H1 (cell line): ENCODE data around the gene NPAS4. TPM values are rescaled to one million over a fixed set of nuclear protein-coding genes. Genes with fewer than 3 reads are reported as not detected.

Source experiments
- CTCF ChIA-PET: fragments of 300-600 bp; sonication (Branson Sonifier 250); formaldehyde crosslinking; loops from one replicate; lab custom pipeline; 2021; ENCODE audit not compliant: partially characterized antibody; lab: Charles Lee
- POLR2A ChIA-PET: fragments of 300-600 bp; sonication (Branson Sonifier 250); formaldehyde crosslinking; loops from one replicate; lab custom pipeline; 2021; ENCODE audit warnings: inconsistent platforms; ENCODE audit not compliant: partially characterized antibody; lab: Charles Lee
- DNase-seq, 2 experiments: peaks; one replicate each; pipeline versions ENCODE4 v3.0.0 to v3.0.0-alpha.2; 2010 to 2022; ENCODE audit warnings: low spot score in 2 of 2, low read depth in 1 of 2, mixed read lengths in 1 of 2
- FAIRE-seq: peaks from 2 replicates; lab custom pipeline; 2011; peaks lifted over from hg19 to GRCh38; lab: Jason Lieb, UNC
- H2AFZ ChIP-seq: 2 replicates; pipeline ENCODE4 v1.8.1; 2012; ENCODE audit warnings: low read length, inconsistent platforms
- H2AK5ac ChIP-seq: 2 replicates; pipeline ENCODE4 v1.6.1; 2013; ENCODE audit warnings: low read depth, low read length
- H2BK120ac ChIP-seq: replicated peaks from 2 replicates; pipeline ENCODE3; 2013; ENCODE audit warnings: low read depth, low read length, inconsistent platforms
- H2BK12ac ChIP-seq: 2 replicates; pipeline ENCODE4 v1.6.1; 2013; ENCODE audit warnings: low read depth, low read length
- H2BK15ac ChIP-seq: 2 replicates; pipeline ENCODE4 v1.6.1; 2013; ENCODE audit warnings: low read length
- H2BK20ac ChIP-seq: 2 replicates; pipeline ENCODE4 v1.6.1; 2013; ENCODE audit warnings: low read length
- H2BK5ac ChIP-seq: 2 replicates; pipeline ENCODE4 v1.6.1; 2013; ENCODE audit warnings: low read depth, low read length
- H3K14ac ChIP-seq: 2 replicates; pipeline ENCODE4 v1.6.1; 2013; ENCODE audit warnings: inconsistent platforms; ENCODE audit not compliant: insufficient read length
- H3K18ac ChIP-seq: 2 replicates; pipeline ENCODE4 v1.6.1; 2013; ENCODE audit warnings: low read length; ENCODE audit errors: extremely low read depth
- H3K23ac ChIP-seq: 2 replicates; pipeline ENCODE4 v1.6.1; 2013; ENCODE audit warnings: inconsistent platforms; ENCODE audit not compliant: insufficient read length
- H3K23me2 ChIP-seq: 2 replicates; pipeline ENCODE4 v1.6.1; 2013; ENCODE audit warnings: low read depth, low read length
- H3K27ac ChIP-seq: 2 replicates; pipeline ENCODE4 v1.6.1; 2011; ENCODE audit warnings: low read depth, low read length, inconsistent platforms
- H3K27me3 ChIP-seq, 4 experiments: replicated peaks in 1 of 4; 1 replicate in 1 of 4; 2 replicates in 3 of 4; pipeline versions ENCODE4 v1.6.1 to v1.8.1; 2011 to 2013; ENCODE audit warnings: low read length in 3 of 4, mild to moderate bottlenecking in 3 of 4, inconsistent platforms in 2 of 4, mixed read lengths in 2 of 4, moderate library complexity in 1 of 4; ENCODE audit not compliant: control insufficient read depth in 3 of 4, insufficient read depth in 3 of 4; ENCODE audit errors: extremely low read depth in 1 of 4
- H3K36me3 ChIP-seq, 4 experiments: 2 replicates each; pipeline versions ENCODE4 v1.6.1 to v1.8.1; 2011 to 2013; ENCODE audit warnings: mild to moderate bottlenecking in 4 of 4, low read length in 3 of 4, moderate library complexity in 2 of 4, control low read depth in 1 of 4, inconsistent platforms in 1 of 4; ENCODE audit not compliant: insufficient read depth in 4 of 4, control insufficient read depth in 2 of 4
- H3K4ac ChIP-seq: replicated peaks from 2 replicates; pipeline ENCODE3; 2013; ENCODE audit warnings: low read length, low read depth, mixed read lengths, inconsistent platforms; ENCODE audit not compliant: insufficient read length
- H3K4me1 ChIP-seq, 4 experiments: replicated peaks in 1 of 4; 1 replicate in 1 of 4; 2 replicates in 3 of 4; pipeline versions ENCODE4 v1.6.1 to v1.8.1; 2011 to 2013; ENCODE audit warnings: low read length in 3 of 4, inconsistent platforms in 2 of 4, mixed read lengths in 1 of 4; ENCODE audit not compliant: insufficient read depth in 4 of 4, control insufficient read depth in 3 of 4
- H3K4me2 ChIP-seq, 2 experiments: 2 replicates each; pipeline versions ENCODE4 v1.6.1 to v1.8.1; 2011 to 2013; ENCODE audit warnings: low read depth in 2 of 2, low read length in 2 of 2, control low read depth in 1 of 2, inconsistent platforms in 1 of 2, mild to moderate bottlenecking in 1 of 2; ENCODE audit not compliant: insufficient read depth in 1 of 2
- H3K4me3 ChIP-seq, 4 experiments: fragments of 200-600, 300-600 bp in 1 of 4; sonication (generic), shearing (Covaris generic), sonication (Bioruptor Twin) in 1 of 4; 2 replicates each; pipeline versions ENCODE4 v1.5.1 to v1.8.1; 2011 to 2016; ENCODE audit warnings: low read length in 4 of 4, low read depth in 3 of 4, control low read depth in 2 of 4, inconsistent platforms in 2 of 4, mild to moderate bottlenecking in 2 of 4, mixed read lengths in 1 of 4, moderate library complexity in 1 of 4; ENCODE audit not compliant: insufficient read depth in 2 of 4; ENCODE audit errors: extremely low read depth in 1 of 4
- H3K56ac ChIP-seq: replicated peaks from 2 replicates; pipeline ENCODE3; 2013; ENCODE audit warnings: low read depth, mild to moderate bottlenecking, mixed read lengths, low read length, inconsistent platforms; ENCODE audit not compliant: insufficient read length
- H3K79me1 ChIP-seq: 2 replicates; pipeline ENCODE4 v1.6.1; 2013; ENCODE audit warnings: low read depth, low read length, control low read depth
- H3K79me2 ChIP-seq, 2 experiments: 2 replicates each; pipeline versions ENCODE4 v1.6.1 to v1.8.1; 2012 to 2013; ENCODE audit warnings: low read length in 2 of 2, mild to moderate bottlenecking in 2 of 2, inconsistent platforms in 1 of 2; ENCODE audit not compliant: insufficient read depth in 2 of 2, control insufficient read depth in 1 of 2
- H3K9ac ChIP-seq, 4 experiments: replicated peaks in 1 of 4; 1 replicate in 1 of 4; 2 replicates in 3 of 4; pipeline versions ENCODE4 v1.6.1 to v1.8.1; 2011 to 2013; ENCODE audit warnings: low read depth in 3 of 4, low read length in 3 of 4, control low read depth in 2 of 4, mild to moderate bottlenecking in 2 of 4, moderate library complexity in 2 of 4, inconsistent platforms in 1 of 4; ENCODE audit errors: extremely low read depth in 1 of 4
- H3K9me3 ChIP-seq, 2 experiments: 2 replicates each; pipeline versions ENCODE4 v1.6.1 to v1.8.1; 2012 to 2013; ENCODE audit warnings: mild to moderate bottlenecking in 2 of 2, moderate library complexity in 2 of 2, control low read depth in 1 of 2, inconsistent platforms in 1 of 2, low read depth in 1 of 2, low read length in 1 of 2, mixed read lengths in 1 of 2; ENCODE audit not compliant: insufficient read depth in 2 of 2
- H4K20me1 ChIP-seq, 2 experiments: replicated peaks in 1 of 2; 2 replicates each; pipeline versions ENCODE3 to v1.8.1; 2011 to 2013; ENCODE audit warnings: inconsistent platforms in 2 of 2, low read length in 2 of 2, mild to moderate bottlenecking in 1 of 2; ENCODE audit not compliant: insufficient read depth in 2 of 2, control insufficient read depth in 1 of 2
- H4K5ac ChIP-seq: 2 replicates; pipeline ENCODE4 v1.6.1; 2013; ENCODE audit warnings: low read length, low read depth, mixed read lengths, inconsistent platforms; ENCODE audit not compliant: insufficient read length
- H4K8ac ChIP-seq: 2 replicates; pipeline ENCODE4 v1.8.0; 2013; ENCODE audit warnings: mild to moderate bottlenecking, moderate library complexity, low read length, inconsistent platforms; ENCODE audit not compliant: insufficient read depth; ENCODE audit errors: extremely low read depth
- H4K91ac ChIP-seq: replicated peaks from 2 replicates; pipeline ENCODE3; 2013; ENCODE audit warnings: low read length, mixed read lengths, inconsistent platforms; ENCODE audit not compliant: insufficient read length
- BCL11A ChIP-seq, 2 experiments: IDR thresholded peaks; one replicate each; pipeline ENCODE4 v1.6.1; 2011; ENCODE audit warnings: low read depth in 2 of 2, low read length in 2 of 2, mild to moderate bottlenecking in 2 of 2
- CBX8 ChIP-seq: fragments of 300-800, 300-1000 bp; sonication (generic); IDR thresholded peaks from 2 replicates; pipeline ENCODE4 v1.7.1; 2016; ENCODE audit warnings: low read depth, low read length, borderline replicate concordance
- GABPA ChIP-seq: IDR thresholded peaks from 2 replicates; pipeline ENCODE4 v1.6.1; 2011; ENCODE audit warnings: mild to moderate bottlenecking, low read length, moderate library complexity, borderline replicate concordance; ENCODE audit not compliant: insufficient read depth
- KDM1A ChIP-seq: fragments of 200-600, 300-600 bp; sonication (generic); IDR thresholded peaks from 2 replicates; pipeline ENCODE4 v1.7.1; 2016; ENCODE audit warnings: mild to moderate bottlenecking, low read length, borderline replicate concordance
- NRF1 ChIP-seq: IDR thresholded peaks from 2 replicates; pipeline ENCODE4 v1.6.1; 2011; ENCODE audit warnings: mild to moderate bottlenecking, low read depth, low read length, improper control_type of control experiment
- SIN3A ChIP-seq, 2 experiments: IDR thresholded peaks in 1 of 2; conservative IDR thresholded peaks in 1 of 2; 2 replicates each; pipeline ENCODE4 v1.6.1; 2011 to 2012; ENCODE audit warnings: low read length in 2 of 2, improper control_type of control experiment in 1 of 2, low read depth in 1 of 2, mild to moderate bottlenecking in 1 of 2
- WGBS, 2 experiments: shearing (Covaris generic) in 1 of 2; methylation state at CpG; one replicate each; pipeline versions ENCODE4 v1.1.6 to v1.1.7; 2013 to 2015; ENCODE audit warnings: low lambda C conversion rate in 2 of 2, mixed read lengths in 2 of 2, inconsistent platforms in 1 of 2, low coverage in 1 of 2, missing lambda C conversion rate in 1 of 2; ENCODE audit not compliant: insufficient replicate concordance in 2 of 2, insufficient coverage in 1 of 2, insufficient read length in 1 of 2; ENCODE audit errors: extremely low coverage in 1 of 2, missing lambda C conversion rate in 1 of 2; 5-methylcytosine and 5-hydroxymethylcytosine counted together
- polyA plus RNA-seq, 7 experiments: library from polyadenylated mRNA; depleted of rRNA in 3 of 7; stranded (reverse) in 5 of 7; unstranded in 2 of 7; fragments of >200 nt in 5 of 7; fragments of 200-250 nt in 2 of 7; gene quantifications; 1 replicate in 5 of 7; 2 replicates in 1 of 7; 4 replicates in 1 of 7; pipeline versions ENCODE4 v1.2.1 to v1.2.3, GENCODE V29; 2011 to 2013; ENCODE audit warnings: missing spikeins in 2 of 7, mixed read lengths in 2 of 7
- total RNA-seq: library from RNA; stranded (reverse); fragmentation: NEBNext Ultra II Directional; extraction: Animal tissue kit (Norgen Biotek cat#: 25700); gene quantifications from 2 replicates; pipeline ENCODE4 v1.2.1, GENCODE V29; 2021
- TF ChIP-seq, protein P1 (sequence below): IDR thresholded peaks from 2 replicates; pipeline ENCODE4 v1.6.1; 2012; ENCODE audit warnings: low read length, inconsistent platforms

Gene NPAS4
- total and polyA plus RNA-seq, 2 of the 8 experiments (the other 6 are each of a cell fraction or from before 2014, with no cell fraction given): 0.73 to 0.99 TPM

DNA sequence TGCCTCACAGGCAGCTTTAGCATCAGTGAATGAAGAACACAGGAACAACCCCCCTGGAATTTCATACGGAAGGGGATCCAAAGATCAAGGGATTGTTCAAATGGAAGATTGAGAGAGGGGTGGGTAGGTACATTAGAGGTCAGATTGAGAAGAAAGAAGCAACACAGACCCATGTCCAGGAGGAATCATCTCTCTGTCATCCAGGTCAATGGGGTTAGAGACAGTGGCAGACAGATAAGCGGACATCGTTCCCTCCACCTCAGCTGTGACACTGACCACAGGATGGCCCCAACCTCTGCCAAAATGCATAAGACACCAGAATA, 1.9 kb upstream of the NPAS4 start:
- peak overlapping the region in 1 of 2 experiments; percentile 88; a peak in 1 of 4 replicates for H3K4me2 ChIP-seq
- CTCF ChIA-PET: interaction anchor here (0.6 to 13.2 kb wide), 12 partner anchors 9 to 295 kb away, joined by 3 to 259 read pairs (median 12); partner anchors contain the start of genes DPP3 and MRPL11
- FAIRE-seq: no peak

More for the DNA sequence above, 1.9 kb upstream of the NPAS4 start:
- no peak for TF ChIP-seq CBX8
- no peak for TF ChIP-seq GABPA
- TF ChIP-seq KDM1A: no peak
- no peak for TF ChIP-seq BCL11A (IDR thresholded peaks at IDR 0.05; ENCODE audit: low read depth in 2 of 2, low read length in 2 of 2)
- TF ChIP-seq, protein P1, sequence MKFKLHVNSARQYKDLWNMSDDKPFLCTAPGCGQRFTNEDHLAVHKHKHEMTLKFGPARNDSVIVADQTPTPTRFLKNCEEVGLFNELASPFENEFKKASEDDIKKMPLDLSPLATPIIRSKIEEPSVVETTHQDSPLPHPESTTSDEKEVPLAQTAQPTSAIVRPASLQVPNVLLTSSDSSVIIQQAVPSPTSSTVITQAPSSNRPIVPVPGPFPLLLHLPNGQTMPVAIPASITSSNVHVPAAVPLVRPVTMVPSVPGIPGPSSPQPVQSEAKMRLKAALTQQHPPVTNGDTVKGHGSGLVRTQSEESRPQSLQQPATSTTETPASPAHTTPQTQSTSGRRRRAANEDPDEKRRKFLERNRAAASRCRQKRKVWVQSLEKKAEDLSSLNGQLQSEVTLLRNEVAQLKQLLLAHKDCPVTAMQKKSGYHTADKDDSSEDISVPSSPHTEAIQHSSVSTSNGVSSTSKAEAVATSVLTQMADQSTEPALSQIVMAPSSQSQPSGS: no peak
- TF ChIP-seq SIN3A (conservative IDR thresholded peaks at IDR 0.05 in 1 of 2, IDR thresholded peaks at IDR 0.05 in 1 of 2; ENCODE audit: low read depth in 1 of 2, low read length in 2 of 2): no peak
- no peak for TF ChIP-seq NRF1
- H4K20me1 ChIP-seq: peaks cover 16 to 24% of the 10 kb centered on the region in 2 experiments
- no peak overlapping the region for H3K14ac ChIP-seq
- H3K27me3 ChIP-seq: peaks cover 13 to 28% (median 26%) of the 10 kb centered on the region in 4 experiments
- H2BK12ac ChIP-seq: no peak overlapping the region
- no peak overlapping the region for H3K18ac ChIP-seq
- POLR2A ChIA-PET: interaction anchor here (0.8 to 7.3 kb wide), 5 partner anchors 8 to 75 kb away, joined by 3 to 78 read pairs (median 7); partner anchors contain the start of genes BRMS1, MRPL11 and SLC29A2
- H3K23me2 ChIP-seq: peaks cover 13% of the 10 kb centered on the region
- WGBS, 2 experiments: 57% methylated on average over 3 of the region's 3 CpGs; no CpG with 5 or more reads in 1 of the 2 experiments
- no peak overlapping the region for H2AFZ ChIP-seq
- no peak overlapping the region for H3K4ac ChIP-seq
- H3K9ac ChIP-seq: no peak overlapping the region
- H2AK5ac ChIP-seq: no peak overlapping the region
- H2BK5ac ChIP-seq: no peak overlapping the region
- no peak overlapping the region for H4K5ac ChIP-seq
- no peak overlapping the region for H4K91ac ChIP-seq
- H3K36me3 ChIP-seq: no peaks in the 10 kb centered on the region
- H2BK20ac ChIP-seq: no peak overlapping the region
- H3K23ac ChIP-seq: no peak overlapping the region
- H3K9me3 ChIP-seq: no peaks in the 10 kb centered on the region
- no peak overlapping the region for H3K4me3 ChIP-seq
- H3K56ac ChIP-seq: no peak overlapping the region
- DNase-seq: no peak
- no peaks in the 10 kb centered on the region for H3K79me2 ChIP-seq
- peaks cover 13 to 33% (median 16%) of the 10 kb centered on the region in 4 experiments for H3K4me1 ChIP-seq
- H3K27ac ChIP-seq: no peak overlapping the region
- no peak overlapping the region for H4K8ac ChIP-seq
- no peaks in the 10 kb centered on the region for H3K79me1 ChIP-seq
- no peak overlapping the region for H2BK120ac ChIP-seq
- no peak overlapping the region for H2BK15ac ChIP-seq
